Coronary artery (tissue), 2 donors: ENCODE data around the gene GPAT3.

Source experiments
- DNase-seq: peaks from one replicate; pipeline ENCODE4 v3.0.0-alpha.2; 2017; ENCODE audit warnings: low spot score
- H3K27ac ChIP-seq, 2 donors: fragments of 200-600 bp; sonication (generic); one replicate each; pipeline ENCODE4 v1.5.1; 2016 to 2019
- H3K4me3 ChIP-seq: fragments of 200-600 bp; sonication (generic); 2 replicates; pipeline ENCODE4 v1.5.1; 2016; ENCODE audit warnings: mild to moderate bottlenecking, moderate library complexity
- TF ChIP-seq, protein P1 (sequence below): fragments of 200-600 bp; sonication (generic); IDR thresholded peaks from one replicate; pipeline ENCODE4 v1.5.1; 2019; ENCODE audit warnings: antibody characterized with exemption

The GPAT3 gene

GRCh38 chr4:83552924-83553323 is 17.0 kb downstream of the GPAT3 start:
- TF ChIP-seq, protein P1, sequence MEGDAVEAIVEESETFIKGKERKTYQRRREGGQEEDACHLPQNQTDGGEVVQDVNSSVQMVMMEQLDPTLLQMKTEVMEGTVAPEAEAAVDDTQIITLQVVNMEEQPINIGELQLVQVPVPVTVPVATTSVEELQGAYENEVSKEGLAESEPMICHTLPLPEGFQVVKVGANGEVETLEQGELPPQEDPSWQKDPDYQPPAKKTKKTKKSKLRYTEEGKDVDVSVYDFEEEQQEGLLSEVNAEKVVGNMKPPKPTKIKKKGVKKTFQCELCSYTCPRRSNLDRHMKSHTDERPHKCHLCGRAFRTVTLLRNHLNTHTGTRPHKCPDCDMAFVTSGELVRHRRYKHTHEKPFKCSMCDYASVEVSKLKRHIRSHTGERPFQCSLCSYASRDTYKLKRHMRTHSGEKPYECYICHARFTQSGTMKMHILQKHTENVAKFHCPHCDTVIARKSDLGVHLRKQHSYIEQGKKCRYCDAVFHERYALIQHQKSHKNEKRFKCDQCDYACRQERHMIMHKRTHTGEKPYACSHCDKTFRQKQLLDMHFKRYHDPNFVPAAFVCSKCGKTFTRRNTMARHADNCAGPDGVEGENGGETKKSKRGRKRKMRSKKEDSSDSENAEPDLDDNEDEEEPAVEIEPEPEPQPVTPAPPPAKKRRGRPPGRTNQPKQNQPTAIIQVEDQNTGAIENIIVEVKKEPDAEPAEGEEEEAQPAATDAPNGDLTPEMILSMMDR: no peak
- Histone ChIP-seq H3K4me3 (no peak overlapping the region), H3K27ac (no peak overlapping the region)
- DNase-seq: no peak

DNA sequence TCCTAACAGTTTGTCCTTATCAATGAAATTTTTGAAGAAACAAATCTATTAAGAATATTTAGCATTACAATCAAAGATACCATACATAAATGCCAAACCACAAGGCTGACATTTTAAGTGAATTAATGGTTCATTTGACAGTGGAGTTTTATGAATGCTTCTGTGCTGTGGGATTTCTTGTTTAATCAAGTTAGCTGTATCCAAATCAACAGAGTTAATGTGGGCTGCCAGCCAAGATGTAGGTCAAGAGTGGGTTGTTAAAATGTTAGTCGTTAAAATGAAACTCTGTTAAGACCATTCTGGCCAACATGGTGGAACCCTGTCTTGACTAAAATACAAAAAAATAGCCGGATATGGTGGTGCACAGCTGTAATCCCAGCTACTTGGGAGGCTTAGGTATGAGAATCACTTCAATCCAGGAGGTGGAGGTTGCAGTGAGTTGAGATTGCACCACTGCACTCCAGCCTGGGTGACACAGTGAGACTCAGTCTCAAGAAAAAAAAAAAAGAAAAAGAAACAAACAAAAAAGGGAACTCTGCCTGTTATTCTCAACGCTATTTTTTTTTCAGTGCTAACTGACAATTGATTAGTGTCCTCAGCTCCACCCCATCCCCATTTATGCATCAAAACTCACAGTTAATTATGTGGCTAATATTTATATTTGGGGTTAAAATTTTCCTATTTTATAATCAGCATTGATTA is 20.2 kb downstream of the GPAT3 start:
- Histone ChIP-seq H3K27ac (no peak overlapping the region), H3K4me3 (no peak overlapping the region)
- TF ChIP-seq, protein P1: no peak
- DNase-seq: no peak

GRCh38 chr4:83556816-83557215 is 20.9 kb downstream of the GPAT3 start:
- no peak overlapping the region for H3K27ac ChIP-seq
- no peak for DNase-seq
- no peak overlapping the region for H3K4me3 ChIP-seq
- TF ChIP-seq, protein P1: no peak

DNA sequence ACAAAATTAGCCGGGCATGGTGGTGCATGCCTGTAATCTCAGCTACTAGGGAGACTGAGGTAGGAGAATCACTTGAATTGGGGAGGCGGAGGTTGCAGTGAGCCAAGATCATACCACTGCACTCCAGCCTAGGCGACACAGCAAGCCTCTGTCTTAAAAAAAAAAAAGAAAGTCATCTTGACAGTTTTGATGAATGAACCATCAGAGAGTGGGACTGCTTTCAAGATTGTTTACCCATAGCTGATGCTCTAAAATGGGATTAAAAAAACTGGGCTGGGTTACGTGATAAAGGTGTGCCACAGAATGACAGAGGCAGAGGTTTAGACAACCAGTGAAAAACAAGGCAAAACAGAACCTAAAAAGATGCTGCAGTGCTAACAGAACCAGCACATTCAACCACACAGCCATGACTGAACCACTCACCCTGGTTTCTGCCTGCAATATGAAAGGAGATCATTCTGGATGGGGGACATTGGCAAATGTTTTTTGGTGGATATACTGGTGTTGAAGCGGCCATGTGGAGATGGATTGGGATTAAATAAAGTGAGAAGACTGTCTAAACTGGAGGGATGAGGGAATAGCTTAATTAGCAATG is 22.2 kb downstream of the GPAT3 start:
- DNase-seq: no peak
- no peak overlapping the region for H3K27ac ChIP-seq
- no peak overlapping the region for H3K4me3 ChIP-seq
- TF ChIP-seq, protein P1: no peak

DNA sequence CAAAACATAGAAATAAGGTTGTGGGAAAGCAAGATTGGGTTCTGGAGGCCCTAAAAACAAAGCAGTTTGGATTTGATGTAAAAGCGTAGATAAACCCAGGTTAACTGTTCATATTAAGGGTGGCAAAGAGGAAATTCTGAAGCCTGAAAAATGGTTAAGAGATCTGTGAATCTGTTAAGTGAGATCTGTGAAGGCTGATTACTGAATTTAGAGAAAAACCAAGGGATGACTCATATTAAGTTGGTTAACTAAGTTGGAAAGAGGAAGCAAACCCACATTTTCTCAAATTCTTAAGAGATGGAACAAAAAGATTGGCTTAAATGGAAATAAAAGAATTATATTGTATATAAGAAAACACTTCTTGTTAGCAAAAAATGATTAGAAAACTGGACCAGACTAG is 22.8 kb downstream of the GPAT3 start:
- H3K27ac ChIP-seq: no peak overlapping the region
- TF ChIP-seq, protein P1: no peak
- DNase-seq: no peak

GRCh38 chr4:83560523-83560922 is 24.6 kb downstream of the GPAT3 start:
- DNase-seq: no peak
- H3K4me3 ChIP-seq: no peak overlapping the region
- TF ChIP-seq, protein P1: no peak
- no peak overlapping the region for H3K27ac ChIP-seq

More for the DNA sequence above, 22.8 kb downstream of the GPAT3 start:
- H3K4me3 ChIP-seq: no peak overlapping the region

DNA sequence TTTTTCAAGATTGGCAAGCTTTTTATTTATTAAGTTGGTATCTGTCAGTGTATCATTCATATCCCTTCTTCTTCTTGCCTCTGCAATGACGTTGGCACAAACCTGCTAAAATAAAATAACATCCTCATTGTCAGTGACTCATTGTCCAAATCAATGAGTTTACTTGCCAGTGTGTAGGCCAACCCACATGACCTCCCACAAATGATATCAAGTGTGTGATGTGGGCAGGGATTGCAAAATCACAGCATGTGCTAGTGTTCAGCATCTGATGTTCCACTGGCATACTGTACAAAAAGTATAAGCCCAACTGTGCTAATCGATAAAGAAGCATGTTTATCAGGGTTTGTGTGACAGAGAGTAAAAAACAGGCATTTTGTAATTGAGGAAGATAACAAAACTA is 25.5 kb downstream of the GPAT3 start:
- Histone ChIP-seq H3K27ac (no peak overlapping the region), H3K4me3 (no peak overlapping the region)
- no peak for DNase-seq
- TF ChIP-seq, protein P1: no peak
